ENCODE measurements around the gene COL28A1.
A peak's percentile ranks its signal among the peaks of the same experiment; 100 is the strongest.
"Not testable (repeated sequence)": the region's sequence is repeated elsewhere in the genome, so short reads cannot be mapped to it uniquely, and the experiment has no call there.

Gene COL28A1

DNA sequence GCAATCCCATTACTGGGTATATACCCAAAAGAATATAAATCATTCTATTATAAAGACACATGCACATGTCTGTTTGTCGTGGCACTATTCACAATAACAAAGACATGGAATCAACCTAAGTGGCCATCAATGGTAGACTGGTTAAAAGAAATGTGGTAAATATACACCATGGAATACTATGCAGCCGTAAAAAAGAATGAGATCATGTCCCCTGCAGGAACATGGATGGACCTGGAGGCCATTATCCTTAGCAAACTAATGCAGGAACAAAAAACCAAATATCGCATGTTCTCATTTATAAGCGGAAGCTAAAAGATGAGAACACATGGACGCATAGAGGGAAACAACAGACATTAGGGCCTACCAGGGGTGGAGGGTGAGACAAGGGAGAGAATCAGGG is 25.9 kb upstream of the COL28A1 start:
- not testable (repeated sequence) for DNase-seq (ENCODE audit: low read depth)

DNA sequence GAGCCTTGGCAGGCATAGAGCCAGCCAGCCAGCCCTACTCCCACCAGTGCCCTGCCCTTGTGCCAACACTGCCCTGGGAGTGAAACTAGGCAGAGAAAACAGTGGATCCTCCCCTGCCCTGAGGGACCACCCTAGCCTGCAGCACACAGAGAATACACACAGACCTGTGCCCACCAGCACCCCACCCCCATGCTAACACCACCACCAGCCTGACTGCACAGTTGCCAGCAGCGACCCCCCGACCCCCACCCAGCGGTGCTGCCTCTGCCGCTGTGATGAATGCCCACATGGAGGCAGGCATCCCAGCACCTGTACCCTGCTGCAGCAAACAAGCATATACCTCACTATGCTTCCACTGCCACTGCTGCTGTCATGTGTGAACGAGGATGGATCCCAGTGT is 21.6 kb upstream of the COL28A1 start:
- no peak for DNase-seq (ENCODE audit: low read depth)

DNA sequence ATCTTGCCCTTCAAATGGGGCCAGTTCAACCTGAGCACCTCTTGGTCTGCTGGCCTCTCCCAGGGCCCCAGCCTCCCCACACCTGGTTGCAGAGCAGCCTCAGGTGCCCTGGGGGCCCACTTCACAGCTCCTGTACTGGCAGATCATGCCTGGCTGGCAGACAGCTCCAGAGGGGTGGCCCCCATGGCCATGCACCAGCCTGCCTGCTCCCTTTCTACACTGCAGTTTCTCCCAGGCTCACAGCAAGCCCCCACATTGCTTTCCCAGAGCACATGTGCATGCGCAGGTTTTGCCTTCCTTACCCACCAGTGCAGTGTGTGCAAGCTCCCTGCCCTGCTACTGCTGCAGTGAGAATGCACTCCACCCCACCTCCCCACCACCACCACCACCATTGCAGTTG is 21.2 kb upstream of the COL28A1 start:
- DNase-seq (ENCODE audit: low read depth), result no peak

DNA sequence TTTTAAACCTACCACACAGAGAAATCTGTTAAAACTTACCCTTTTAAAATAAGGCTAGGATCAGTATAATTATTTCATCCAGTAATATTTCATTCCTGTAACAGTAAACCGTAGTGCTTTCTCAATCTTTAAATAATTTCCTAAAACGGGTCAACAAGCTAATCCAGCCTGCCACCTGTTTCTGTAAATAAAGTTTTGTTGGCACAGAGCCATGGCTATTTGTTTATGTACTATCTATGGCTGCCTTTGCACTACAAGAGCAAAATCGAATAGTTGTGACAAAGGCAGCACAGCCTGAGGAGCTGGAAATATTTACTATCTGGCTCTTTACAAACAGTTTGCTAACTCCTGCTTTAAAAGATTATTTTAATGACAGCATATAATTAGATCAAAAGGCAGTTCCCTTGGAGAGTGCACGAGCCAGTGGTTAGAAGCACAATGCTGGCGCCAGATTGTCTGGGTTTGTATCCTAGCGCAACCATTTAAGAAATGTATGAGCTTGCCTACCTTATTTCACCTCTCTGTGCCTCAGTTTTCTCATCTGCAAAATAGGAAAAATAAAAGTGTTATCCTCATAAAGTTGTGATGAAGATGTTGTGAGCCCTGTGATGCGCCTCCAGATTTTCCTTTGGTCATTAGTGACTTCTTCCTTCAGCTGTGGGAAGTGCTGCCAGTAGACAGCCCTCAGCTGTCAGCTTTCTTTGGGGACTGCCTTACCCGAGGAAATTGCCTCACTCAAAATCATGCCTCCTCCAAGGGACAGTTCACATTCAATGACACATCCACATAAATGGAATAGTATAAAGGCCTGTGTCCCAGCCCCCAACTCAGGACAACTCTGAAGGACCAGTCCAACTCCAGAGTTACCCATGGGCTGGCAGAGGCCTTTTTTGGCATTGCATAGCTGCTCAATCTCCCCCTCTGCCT is 19.2 kb upstream of the COL28A1 start:
- no peak for DNase-seq (ENCODE audit: low read depth)

DNA sequence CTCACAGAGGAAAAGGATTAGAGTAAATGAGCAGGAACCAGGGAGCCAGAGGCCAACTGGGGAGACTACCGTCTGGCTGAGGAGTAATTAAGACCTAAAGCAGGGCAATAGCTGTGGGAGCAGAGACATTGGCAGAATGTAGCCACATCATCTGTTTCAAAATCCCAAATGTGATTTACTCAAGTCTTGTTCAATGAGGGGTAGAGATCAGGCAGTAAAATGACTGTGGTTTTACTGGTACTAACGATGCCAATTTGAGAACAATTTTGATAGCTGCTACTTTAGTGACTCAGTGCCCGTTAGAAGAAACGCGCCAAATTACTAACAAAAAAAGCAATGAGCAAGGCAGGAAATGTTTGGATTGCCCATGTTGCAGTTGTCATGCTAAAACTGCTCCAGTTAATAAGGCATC is 18.4 kb upstream of the COL28A1 start:
- DNase-seq (ENCODE audit: low read depth), result peak; percentile 96

DNA sequence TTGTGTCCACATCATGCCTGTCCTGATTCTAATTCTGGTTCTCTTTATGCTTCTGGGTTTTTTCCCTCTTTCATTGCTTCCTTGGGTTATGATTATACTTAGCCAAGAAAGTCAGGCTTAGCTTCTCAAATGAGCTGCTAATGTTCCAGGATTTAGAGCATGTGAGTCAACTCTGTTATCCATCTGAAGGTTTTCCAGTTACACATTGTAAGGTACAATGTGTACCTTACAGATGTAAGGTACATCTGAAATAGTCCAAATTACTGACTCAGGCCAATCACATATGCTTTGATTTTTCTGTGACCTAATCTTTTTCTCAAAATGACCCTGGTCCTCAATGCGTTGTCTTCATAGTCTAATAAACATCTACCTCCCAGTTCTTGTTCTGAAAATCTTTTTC is 17.7 kb upstream of the COL28A1 start:
- no peak for DNase-seq (ENCODE audit: low read depth)

DNA sequence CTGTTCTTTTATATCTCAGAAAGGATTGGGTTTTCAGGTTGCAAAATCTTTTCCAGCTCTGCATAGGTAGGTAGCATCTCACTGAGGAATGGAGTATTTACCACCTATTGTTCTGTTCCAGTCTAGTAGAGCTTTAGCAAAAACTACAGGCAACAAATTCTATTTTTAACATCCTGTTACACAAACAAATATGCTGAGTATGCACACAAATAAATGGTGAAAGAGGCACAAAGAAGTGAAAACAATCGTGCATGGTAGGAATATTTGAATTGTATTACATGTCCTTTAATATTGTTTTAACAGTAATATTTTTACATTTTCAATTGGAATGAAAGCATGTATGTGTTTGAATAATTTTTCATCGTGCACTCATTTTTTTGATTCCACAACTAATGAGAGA is 16.5 kb upstream of the COL28A1 start:
- no peak for DNase-seq (ENCODE audit: low read depth)

DNA sequence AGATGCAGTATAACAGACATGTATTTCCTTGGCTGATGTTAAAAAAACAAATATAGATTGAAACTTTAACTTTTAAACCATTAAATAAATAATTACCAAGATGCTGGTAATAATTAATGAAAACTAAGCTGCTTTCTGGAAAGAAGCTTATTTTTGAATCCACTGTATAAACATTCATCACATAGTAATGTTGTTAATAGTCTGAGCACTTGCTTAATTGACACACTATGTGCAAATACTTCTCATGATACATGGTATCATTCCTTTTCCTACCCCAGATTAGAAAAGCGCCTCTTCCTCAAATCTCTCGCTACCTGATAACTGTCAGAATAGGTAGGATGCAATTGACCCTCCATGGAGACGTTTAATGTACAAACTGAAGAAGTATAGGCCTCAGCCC is 15.0 kb upstream of the COL28A1 start:
- no peak for DNase-seq (ENCODE audit: low read depth)

DNA sequence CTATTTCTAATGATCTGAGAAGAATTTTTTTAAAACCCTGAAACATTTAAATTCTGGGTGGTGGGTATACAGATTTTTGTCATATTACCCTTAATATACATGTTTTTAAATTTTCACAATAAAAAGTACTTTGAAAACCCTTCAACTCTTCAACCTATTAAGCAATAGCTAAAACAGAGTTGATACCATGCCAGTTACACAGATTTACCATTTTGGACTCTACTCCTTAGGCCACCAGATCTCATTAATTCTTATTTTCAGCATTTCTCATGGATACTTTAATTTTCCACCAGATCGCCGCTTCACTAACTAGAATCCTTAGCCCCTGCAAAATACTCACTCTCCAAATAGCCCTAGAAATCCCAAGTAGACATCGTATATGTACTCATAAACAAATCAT is 12.7 kb upstream of the COL28A1 start:
- DNase-seq (ENCODE audit: low read depth), result no peak

DNA sequence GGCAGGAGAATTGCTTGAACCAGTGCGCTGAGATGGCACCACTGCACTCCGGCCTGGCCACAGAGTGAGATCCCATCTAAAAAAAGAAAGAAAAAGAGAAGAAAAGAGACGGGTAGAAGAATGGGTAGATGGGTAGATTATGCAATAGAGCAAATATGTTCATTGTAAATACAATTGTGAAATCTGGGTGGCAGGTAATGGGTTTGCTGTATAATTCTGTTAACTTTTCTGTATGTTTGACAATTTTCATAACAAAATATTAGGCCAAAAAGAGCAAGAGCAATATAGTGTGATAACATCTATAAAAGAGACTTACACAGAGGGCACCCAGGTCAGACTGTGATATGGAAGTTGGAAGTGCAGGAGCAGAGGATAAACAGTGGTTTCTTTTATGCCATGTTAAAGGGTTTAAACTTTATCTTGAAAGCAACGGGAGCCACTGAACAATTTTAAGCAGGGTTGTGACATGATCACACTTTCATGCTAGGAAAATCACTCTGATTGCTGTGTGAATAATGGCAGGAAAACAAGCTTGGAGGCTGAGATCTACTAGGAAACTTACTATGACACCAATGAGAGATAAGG is 6.7 kb upstream of the COL28A1 start:
- no peak for DNase-seq (ENCODE audit: low read depth)

DNA sequence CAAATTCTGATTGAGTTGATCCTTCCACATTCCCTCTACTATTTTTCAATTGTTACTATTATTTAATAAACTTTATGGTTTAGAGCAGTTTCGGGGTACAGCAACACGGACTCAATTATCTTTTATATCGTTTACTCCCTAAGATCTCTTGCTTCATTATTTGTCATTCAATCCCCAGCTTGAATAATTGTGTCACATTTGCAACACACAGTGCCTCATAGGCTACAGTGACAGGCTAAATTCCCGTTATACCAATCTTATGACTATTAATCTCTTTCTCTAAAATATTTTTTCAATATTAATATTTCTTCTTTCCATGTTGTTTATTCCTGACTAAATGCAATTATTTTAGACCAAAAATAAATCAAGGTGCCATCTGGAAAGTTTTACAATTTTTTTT is 4.0 kb upstream of the COL28A1 start:
- no peak for DNase-seq (ENCODE audit: low read depth)

DNA sequence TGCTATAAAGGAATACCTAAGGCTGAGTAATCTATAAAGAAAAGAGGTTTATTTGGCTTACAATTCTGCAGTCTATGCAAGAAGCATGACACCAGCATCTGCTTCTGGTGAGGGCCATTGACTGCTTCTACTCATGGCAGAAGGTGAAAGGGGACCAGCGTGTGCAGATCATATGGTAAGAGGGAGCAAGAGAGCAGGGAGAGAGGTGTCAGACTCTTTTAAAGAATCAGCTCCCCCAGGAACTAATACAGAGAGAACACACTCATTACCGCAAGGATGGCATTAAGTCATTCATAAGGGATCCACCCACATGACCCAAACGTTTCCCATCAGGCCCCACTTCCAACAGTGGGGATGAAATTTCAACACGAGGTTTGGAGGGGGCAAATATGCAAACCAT is 3.5 kb upstream of the COL28A1 start:
- DNase-seq (ENCODE audit: low read depth), result no peak

DNA sequence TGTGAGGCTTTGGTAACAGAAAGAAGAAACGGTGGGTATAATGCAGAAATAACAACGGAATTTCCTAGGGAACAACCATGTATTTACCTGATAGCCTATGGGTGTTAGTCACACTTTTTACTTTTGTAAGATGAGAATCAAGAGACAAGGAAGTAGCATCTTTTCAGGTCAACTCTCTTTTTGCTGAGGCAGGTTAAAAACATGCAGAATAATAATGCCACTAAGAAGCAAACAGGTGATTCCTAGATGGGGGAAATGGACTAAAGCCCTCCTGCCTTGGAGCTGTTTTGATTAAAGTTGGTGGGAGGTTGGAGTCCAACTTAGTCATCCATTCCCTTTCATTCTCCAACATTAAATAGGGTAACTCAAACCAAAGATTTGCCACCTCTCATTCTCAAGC is 2.0 kb upstream of the COL28A1 start:
- DNase-seq (ENCODE audit: low read depth), result no peak

DNA sequence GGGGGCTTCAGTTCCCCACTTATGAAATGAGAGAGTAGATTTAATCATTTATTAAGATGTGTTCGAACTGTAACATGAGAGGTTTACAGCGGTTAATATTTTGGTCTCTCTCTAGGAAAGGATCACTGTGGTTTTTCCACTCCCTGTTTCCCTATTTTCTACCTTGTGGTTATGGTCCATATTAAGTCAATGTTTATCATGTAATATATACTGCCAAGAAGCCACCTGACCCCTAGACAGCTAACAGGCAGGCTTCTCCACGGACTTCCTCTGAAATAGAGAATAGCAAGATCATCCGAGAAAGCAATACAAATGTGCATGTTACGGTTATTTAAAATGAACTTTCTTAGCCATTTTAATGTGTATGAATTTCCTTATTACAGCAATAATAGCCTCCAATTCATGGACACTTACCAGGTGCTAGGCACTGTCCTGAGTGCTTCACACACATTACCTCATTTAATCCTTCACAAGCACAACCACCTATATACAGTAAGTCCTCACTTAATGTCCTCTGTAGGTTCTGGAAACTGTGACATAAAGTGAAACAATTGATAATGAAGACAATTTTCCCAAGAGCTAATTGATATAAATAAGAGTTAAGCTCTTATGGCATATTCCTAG is 835 bp upstream of the COL28A1 start:
- DNase-seq (ENCODE audit: low read depth), result no peak

DNA sequence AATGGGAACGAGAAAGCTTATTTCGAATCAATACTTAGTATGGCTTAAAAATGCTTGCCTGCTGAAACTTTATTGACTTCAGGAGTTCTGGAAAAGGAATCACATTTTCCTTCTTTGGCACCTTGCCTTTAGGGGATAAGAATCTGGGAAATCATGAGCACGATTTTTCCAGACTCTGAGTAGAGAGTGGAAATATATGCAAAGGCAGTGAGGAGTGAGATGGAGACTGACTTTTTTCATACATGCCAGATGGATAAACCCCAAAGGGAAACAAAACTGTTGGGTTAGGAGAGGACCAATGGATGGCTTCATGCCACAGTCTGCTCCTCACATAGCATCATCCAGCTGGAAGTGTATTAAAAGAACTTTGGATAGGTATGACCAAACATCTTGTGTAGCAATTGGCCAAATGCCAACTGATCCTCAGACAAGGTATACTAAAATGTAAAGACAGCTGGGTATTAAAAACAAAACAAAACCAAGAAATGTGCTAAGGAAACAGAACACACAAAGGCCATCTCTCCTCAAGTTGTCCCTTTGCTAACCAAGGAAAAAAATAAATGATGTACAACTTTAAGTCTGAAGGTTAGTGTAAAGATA is 1.7 kb downstream of the COL28A1 start:
- no peak for DNase-seq (ENCODE audit: low read depth)

DNA sequence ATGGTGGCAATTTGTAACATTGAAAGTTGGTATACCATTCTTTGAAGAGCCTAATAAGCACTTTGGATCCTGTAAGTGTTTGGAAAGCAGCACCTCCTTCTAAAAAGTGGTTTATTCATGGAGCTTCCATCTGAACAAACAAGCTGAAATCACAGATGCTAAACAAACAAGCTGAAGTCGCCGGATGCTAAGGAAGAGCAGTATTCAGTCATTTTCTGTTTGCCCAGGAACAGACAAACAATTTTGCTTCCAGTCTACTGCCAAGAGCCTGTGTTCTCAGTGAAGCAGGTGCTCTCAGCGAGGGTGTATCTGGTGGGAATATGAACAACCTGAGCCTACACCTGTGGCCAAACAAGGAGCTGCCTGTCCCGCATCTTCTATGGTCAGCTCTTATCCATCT is 6.3 kb downstream of the COL28A1 start:
- no peak for DNase-seq (ENCODE audit: low read depth)

DNA sequence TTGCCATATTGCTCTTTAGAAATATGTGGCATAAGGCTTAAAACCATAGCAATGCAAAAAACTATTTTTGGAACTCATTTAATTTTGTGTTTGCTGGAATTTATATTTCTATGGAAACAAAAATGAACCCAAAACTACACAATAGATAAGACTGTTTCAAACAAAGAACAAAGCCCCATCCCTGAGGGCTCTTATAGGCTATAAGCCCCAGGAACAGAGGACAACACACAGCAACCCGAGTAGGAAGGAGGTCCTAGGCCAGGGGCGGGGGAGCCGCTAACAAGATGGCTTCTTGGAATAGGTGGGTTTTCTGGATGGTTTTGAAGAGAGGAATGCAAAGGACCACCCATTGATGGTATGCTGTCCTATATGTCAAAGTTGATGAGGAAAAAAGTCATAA is 8.6 kb downstream of the COL28A1 start:
- DNase-seq (ENCODE audit: low read depth), result no peak

DNA sequence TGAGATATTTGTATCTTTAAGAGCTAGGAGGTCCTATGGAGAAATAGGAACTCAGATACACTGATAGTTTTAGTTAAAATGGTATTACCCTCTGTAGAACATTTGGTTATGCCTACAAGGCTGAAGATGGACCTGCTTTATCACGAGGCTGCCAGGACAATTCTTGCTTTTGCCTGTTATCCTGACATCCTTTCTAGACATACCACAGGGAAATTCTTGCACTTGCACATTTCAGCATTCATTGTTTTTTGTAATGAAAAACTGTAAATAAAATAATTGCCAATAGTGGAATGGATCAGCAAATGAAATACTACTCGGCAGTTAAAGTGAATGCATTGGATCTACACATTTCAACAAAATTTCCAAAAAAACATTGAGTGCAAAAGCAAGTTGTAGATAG is 9.7 kb downstream of the COL28A1 start:
- DNase-seq (ENCODE audit: low read depth), result no peak

DNA sequence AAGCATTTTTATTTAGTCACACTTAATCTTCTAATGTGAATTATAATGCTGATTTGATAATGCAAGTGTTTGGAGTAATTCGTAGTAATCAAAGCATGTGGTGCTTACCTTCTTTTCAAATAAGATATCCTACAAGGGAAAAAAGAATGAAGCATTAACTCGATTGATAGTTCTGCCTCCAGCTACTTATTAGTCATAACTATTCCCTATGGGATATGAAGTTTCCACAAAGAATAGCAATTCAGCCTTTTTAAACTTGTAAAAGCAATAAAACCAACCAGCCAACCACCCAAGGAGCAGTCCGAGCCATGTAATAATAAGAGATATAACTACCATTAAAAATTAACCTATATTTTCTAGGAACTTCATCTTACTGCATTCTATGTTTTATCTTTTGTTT is 11.6 kb downstream of the COL28A1 start:
- DNase-seq (ENCODE audit: low read depth), result no peak

DNA sequence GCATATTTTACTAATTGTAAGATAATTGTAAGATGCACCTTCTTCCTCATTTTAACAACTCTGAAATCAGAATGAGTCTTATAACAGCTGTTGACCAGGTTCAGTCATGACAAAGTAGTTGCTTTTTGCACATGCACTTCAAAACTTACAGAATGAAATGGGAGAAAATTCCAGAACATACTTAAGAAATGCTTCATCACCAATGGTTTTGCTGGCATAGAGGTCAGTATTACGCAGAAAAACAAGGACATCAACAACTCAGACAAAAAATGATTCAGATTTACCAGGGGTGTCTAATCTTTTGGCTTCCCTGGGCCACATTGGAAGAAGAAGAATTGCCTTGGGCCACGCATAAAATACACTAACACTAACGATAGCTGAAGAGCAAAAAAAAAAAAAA is 13.3 kb downstream of the COL28A1 start:
- no peak for DNase-seq (ENCODE audit: low read depth)

DNA sequence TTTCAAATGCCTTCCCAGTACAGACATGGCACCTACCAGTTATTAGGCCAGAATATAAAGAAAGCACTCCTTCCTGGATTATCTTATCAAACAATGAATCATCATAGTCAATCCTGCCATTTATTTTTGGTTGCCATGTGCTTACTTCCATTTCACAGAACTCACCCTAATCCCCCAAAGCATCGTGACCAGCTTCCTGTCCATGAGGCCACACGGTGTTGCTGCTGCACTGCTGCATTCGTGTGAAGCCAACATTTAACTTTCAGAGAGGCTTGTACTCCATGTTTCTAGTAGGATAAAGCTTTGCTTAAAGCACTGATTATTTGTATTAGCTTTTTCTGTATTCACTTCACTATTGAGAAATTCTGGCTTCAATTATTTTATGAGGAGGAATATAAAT is 14.4 kb downstream of the COL28A1 start:
- no peak for DNase-seq (ENCODE audit: low read depth)

DNA sequence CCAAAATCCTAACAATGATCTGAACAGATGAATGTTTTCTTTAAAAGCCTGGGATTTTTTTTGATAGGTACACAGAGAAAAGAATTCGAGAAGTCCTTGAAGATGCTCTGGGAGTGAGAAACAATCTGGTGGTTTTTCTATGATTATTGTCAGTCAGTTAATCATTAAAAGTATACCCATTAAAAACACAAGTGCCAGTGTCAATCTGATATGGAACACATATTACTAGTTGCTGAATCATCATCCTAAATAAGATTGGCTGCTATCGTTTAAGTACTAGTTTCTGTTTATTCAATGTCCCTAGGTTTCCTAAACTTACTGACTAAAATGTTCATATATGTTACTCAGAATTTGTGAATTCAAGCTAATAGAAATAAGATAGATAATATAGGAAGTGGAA is 16.1 kb downstream of the COL28A1 start:
- DNase-seq (ENCODE audit: low read depth), result no peak

DNA sequence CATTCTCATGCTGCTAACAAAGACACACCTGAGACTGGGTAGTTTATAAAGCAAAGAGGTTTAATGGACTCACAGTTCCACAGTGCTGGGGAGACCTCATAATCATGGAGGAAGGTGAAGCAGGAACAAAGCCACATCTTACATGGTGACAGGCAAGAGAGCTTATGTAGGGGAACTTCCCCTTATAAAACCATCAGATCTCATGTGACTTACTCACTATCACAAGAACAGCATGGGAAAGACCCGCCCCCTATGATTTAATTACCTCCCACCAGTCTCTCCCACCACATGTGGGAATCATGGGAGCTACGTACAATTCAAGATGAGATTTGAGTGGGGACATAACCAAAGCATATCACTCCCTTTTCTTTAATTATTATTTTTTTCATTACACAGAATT is 16.6 kb downstream of the COL28A1 start:
- no peak for DNase-seq (ENCODE audit: low read depth)

Measured in GM04503 (cell line).